Ovary (tissue), 9 donors: ENCODE results near the gene CYTL1. TPM values are rescaled to one million over a fixed set of nuclear protein-coding genes. Genes with fewer than 3 reads are reported as not detected.
A peak's percentile ranks its signal among the peaks of the same experiment; 100 is the strongest.

Experiments used
- DNase-seq, 5 donors: peaks; one replicate each; pipeline ENCODE4 v3.0.0-alpha.2; 2019 to 2020
- H3K27ac ChIP-seq, 2 donors: fragments of 200-600 bp; one replicate each; pipeline versions ENCODE4 v1.5.1 to v1.8.0; 2019 to 2022
- H3K27me3 ChIP-seq: fragments of 200-600 bp; one replicate; pipeline ENCODE4 v1.8.0; 2022
- H3K36me3 ChIP-seq: fragments of 200-600 bp; sonication (generic); one replicate; pipeline ENCODE4 v1.5.1; 2019
- H3K4me1 ChIP-seq: one replicate; pipeline ENCODE4 v1.8.1; 2013; ENCODE audit warnings: mild to moderate bottlenecking, moderate library complexity; ENCODE audit not compliant: insufficient read depth
- H3K4me3 ChIP-seq: fragments of 200-600 bp; sonication (generic); one replicate; pipeline ENCODE4 v1.5.1; 2017
- H3K9me3 ChIP-seq, 2 donors: fragments of 200-600 bp in 1 of 2; sonication (generic) in 1 of 2; one replicate each; pipeline versions ENCODE4 v1.5.1 to v1.8.1; 2013 to 2019; ENCODE audit warnings: mild to moderate bottlenecking in 1 of 2, moderate library complexity in 1 of 2
- EP300 ChIP-seq: sonication (generic); formaldehyde crosslinking; IDR thresholded peaks from one replicate; pipeline ENCODE4 v1.6.1; 2017; ENCODE audit warnings: antibody characterized with exemption
- POLR2A ChIP-seq: fragments of 450-650 bp; IDR thresholded peaks from one replicate; pipeline ENCODE4 v1.6.1; 2017; ENCODE audit warnings: antibody characterized with exemption, mild to moderate bottlenecking, moderate library complexity
- WGBS, 3 donors: extraction: QIAGEN DNeasy Blood & Tissue Kit in 1 of 3; methylation state at CpG; one replicate each; pipeline versions ENCODE4 v1.1.5 to v1.1.7; 2013 to 2017; 5-methylcytosine and 5-hydroxymethylcytosine counted together
- intact Hi-C, 4 donors: fragments of 100-400 bp; cut with DNase I; formaldehyde crosslinking; loops; one replicate each; pipeline versions ENCODE4 v1.11.0 to v1.15.1; 2022 to 2023
- polyA plus RNA-seq, 2 donors: library from polyadenylated mRNA; stranded (reverse); fragments of 200-250 nt in 1 of 2; fragments of 350-450 nt in 1 of 2; fragmentation: Illumina TruSeq in 1 of 2; extraction: RNeasy Lipid Tissue Mini Kit (QIAGEN cat#74804) in 1 of 2; gene quantifications; one replicate each; pipeline ENCODE4 v1.2.3, GENCODE V29; 2013 to 2014
- total RNA-seq, 7 donors: library from RNA; depleted of rRNA in 2 of 7; stranded (reverse); fragments of >200 nt in 2 of 7; fragmentation: NEBNext Ultra II Directional in 3 of 7; extraction: Animal tissue kit (Norgen Biotek cat#: 25700) in 3 of 7; gene quantifications; one replicate each; pipeline versions ENCODE4 v1.1.0 to v1.2.4, GENCODE V29; 2016 to 2023
- TF ChIP-seq, protein P1 (sequence below), 3 donors: fragments of 450-650 bp in 2 of 3; fragments of 200-600 bp in 1 of 3; IDR thresholded peaks; one replicate each; pipeline versions ENCODE4 v1.5.1 to v1.8.0; 2016 to 2022; ENCODE audit warnings: antibody characterized with exemption in 3 of 3, mild to moderate bottlenecking in 1 of 3
- donor health status: DM: no; HTN: no; CAD: no; lungs with moderate emphysema.
- donor health status: DM: no; HTN: no; CAD: no.
- donor health status: Bipolar disorder and iron deficiency.
- donor health status: DM: yes; HTN: yes; CAD: no.
- donor health status: DM: no; HTN: no; CAD: no.
- donor health status: DM: yes; HTN: yes; CAD: no.

CYTL1 gene
- total and polyA plus RNA-seq, 9 donors = 0.97 to 5.6 (median 1.6) TPM

DNA sequence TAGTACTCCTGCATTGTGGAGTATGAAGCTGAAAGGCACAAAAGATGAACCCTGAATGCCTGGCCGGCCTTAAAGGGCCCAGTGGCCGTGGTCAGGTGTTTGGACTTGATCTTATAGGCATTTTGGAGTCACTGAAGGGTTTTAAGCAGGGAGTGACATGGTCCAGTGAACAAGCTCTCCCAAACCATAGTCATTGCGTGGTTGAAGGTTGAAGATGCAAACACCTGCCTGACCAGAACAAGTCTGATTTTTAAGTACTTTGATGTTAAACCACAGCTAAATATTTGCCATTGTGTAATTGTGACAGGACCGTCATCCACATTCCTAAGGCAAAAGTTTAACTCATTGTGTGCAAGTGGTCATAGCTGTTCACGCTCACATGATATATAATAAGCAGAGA is 35.3 kb upstream of the CYTL1 start:
- Histone ChIP-seq H3K4me1 (no peaks in the 10 kb centered on the region), H3K27ac (no peak overlapping the region), H3K9me3 (no peaks in the 10 kb centered on the region), H3K4me3 (no peak overlapping the region), H3K27me3 (no peaks in the 10 kb centered on the region), H3K36me3 (no peaks in the 10 kb centered on the region)
- no peak for DNase-seq
- intact Hi-C loops = loop anchor here in 2 of 4 donors (10.0 kb wide), 2 partner anchors 730 to 760 kb away; no protein-coding TSS in a partner anchor
- no peak for TF ChIP-seq POLR2A
- 66 to 74% (median 72%) methylated on average over 5 of the region's 5 CpGs for WGBS, 3 donors

DNA sequence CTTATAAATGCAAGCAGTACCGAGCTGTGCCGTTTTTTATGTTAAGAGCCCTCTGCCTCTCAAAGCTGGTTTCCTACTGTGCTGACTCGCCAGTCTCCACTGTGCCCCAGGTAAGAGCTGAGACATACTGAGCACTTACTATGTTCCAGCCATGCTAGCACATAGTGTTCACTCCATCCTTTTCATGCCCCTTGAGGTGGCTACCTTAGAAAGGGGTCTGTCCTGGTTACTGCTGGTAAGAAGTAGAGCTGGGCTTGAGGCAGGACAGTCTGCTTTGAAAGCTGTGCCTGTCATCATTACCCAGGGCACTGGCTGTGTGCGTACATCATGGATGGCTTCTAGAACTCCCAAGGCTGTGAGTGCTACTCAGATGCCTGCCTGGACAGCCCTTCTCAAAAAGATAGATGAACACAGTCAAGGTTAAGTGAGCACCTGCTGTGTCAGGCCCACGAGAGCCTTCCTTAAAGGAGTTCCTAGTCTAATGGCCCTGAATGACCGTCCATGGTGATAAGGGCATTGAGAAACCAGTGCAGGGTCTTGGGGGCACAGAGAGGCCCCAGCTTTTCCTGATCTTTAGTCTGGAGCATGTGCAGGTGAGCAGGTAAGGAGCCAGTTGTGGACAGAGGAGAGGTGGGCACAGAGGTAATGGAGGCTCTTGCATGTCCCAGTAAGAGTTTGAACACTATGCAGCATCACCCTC is 33.6 kb upstream of the CYTL1 start:
- Histone ChIP-seq H3K4me1 (no peaks in the 10 kb centered on the region), H3K4me3 (no peak overlapping the region), H3K9me3 (no peaks in the 10 kb centered on the region), H3K36me3 (no peaks in the 10 kb centered on the region), H3K27me3 (no peaks in the 10 kb centered on the region), H3K27ac (no peak overlapping the region)
- WGBS, 3 donors = 73 to 81% (median 77%) methylated on average over 6 of the region's 6 CpGs
- intact Hi-C loops = loop anchor here in 2 of 4 donors (10.0 kb wide), 2 partner anchors 732 to 762 kb away; no protein-coding TSS in a partner anchor
- TF ChIP-seq EP300 = no peak
- no peak for TF ChIP-seq POLR2A
- TF ChIP-seq, protein P1, sequence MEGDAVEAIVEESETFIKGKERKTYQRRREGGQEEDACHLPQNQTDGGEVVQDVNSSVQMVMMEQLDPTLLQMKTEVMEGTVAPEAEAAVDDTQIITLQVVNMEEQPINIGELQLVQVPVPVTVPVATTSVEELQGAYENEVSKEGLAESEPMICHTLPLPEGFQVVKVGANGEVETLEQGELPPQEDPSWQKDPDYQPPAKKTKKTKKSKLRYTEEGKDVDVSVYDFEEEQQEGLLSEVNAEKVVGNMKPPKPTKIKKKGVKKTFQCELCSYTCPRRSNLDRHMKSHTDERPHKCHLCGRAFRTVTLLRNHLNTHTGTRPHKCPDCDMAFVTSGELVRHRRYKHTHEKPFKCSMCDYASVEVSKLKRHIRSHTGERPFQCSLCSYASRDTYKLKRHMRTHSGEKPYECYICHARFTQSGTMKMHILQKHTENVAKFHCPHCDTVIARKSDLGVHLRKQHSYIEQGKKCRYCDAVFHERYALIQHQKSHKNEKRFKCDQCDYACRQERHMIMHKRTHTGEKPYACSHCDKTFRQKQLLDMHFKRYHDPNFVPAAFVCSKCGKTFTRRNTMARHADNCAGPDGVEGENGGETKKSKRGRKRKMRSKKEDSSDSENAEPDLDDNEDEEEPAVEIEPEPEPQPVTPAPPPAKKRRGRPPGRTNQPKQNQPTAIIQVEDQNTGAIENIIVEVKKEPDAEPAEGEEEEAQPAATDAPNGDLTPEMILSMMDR (IDR thresholded peaks at IDR 0.05) = no peak
- no peak for DNase-seq

DNA sequence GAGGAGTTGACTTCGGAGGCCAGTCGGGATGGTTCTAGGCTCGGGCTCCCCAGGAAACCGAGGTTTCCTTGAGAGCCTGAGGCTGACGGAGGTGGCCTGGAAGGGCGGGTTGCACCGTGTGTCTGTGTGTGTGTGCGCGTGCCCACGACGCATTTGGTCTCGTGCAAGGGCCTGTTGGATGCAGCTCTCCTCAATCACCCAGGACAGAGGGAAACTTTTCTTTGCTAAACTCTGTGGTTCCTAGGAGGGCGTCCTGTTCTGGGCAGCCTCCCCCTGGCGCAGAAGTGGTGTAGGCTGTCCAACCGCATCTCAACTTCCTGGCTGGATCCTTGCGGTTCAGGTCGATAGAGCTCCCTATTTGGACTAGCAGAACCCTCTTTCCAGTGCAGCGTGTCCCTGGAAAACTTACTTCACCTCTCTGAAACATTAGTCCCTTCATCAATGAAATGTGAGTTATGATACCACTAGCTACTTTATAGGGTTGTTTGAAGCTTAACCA is 33.0 kb upstream of the CYTL1 start:
- no peak for TF ChIP-seq POLR2A
- TF ChIP-seq, protein P1 (IDR thresholded peaks at IDR 0.05) = no peak
- no peak for TF ChIP-seq EP300
- Histone ChIP-seq H3K27me3 (no peaks in the 10 kb centered on the region), H3K36me3 (no peaks in the 10 kb centered on the region), H3K27ac (no peak overlapping the region), H3K4me3 (peak overlapping the region; percentile 47), H3K4me1 (no peaks in the 10 kb centered on the region), H3K9me3 (no peaks in the 10 kb centered on the region)
- intact Hi-C loops = loop anchor here in 2 of 4 donors (10.0 kb wide), 2 partner anchors 733 to 763 kb away; no protein-coding TSS in a partner anchor
- 14 to 20% (median 18%) methylated on average over 18 of the region's 18 CpGs for WGBS, 3 donors
- DNase-seq = no peak

DNA sequence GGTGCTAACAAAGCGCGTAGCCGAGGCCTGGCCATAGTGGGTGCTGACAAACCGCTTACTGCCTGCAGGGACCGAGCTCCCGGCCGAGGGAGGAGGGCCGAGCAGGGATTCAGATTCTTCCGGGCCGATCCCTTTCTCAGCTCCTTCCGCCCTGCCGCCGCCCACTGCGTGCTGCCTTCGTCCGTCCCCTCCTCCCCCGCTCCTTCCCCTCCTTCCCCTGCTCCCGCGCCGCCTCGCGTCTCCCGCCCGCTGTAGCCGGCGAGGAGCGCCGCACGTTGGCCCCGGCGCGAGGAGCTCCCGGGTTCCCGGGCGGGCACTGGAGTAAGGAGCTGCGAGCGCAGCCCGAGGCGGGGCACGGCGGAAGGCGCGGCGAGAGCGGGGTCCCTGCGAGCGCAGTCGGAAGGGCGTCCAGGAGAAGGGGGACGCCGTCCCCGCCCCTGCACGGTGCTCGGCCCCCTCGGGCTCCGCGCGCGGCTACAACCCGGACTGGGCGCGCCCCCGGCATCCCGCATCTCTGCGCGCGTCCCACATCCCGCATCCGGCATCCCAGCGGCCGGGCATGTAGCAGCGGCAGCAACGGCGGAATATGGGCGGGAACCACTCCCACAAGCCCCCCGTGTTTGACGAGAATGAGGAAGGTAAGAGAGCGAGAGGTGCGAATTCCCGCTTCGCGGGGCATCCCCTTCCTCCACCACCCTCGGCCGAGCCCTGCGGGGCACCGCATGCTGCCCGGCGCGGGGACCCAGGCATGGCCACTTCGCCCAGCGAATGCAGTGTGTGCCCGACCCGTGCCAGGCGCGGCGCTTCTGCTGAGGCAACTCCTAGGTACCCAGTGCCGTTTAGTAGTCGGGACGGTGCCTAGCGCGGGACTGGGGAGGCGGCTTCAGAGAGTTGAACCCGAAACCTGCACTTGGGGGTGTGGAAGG is 32.3 kb upstream of the CYTL1 start, which contains the start of gene STK32B:
TSS of gene STK32B (plus strand) at position 203 of the 926 bp plus-strand sequence.
- WGBS, 3 donors = 0% methylated on average over 36 to 103 of the region's 103 CpGs
- intact Hi-C loops = loop anchor here in 2 of 4 donors (10.0 kb wide), 2 partner anchors 733 to 763 kb away; no protein-coding TSS in a partner anchor
- no peak for TF ChIP-seq EP300
- TF ChIP-seq, protein P1 (IDR thresholded peaks at IDR 0.05) = no peak
- TF ChIP-seq POLR2A = no peak

More for the DNA sequence above, 32.3 kb upstream of the CYTL1 start, which contains the start of gene STK32B:
- Histone ChIP-seq H3K9me3 (no peaks in the 10 kb centered on the region), H3K4me3 (peak within 1 kb of the TSS; percentile 47), H3K4me1 (no peaks in the 10 kb centered on the region), H3K36me3 (no peaks in the 10 kb centered on the region), H3K27me3 (no peaks in the 10 kb centered on the region), H3K27ac (no peak within 1 kb of the TSS)
- DNase-seq = peak; percentile 38 to 70 (median 56)
